ENCODE measurements around the gene SDK1.

- TF ChIP-seq ATF3 (IDR thresholded peaks at IDR 0.05) (no peak), CTCF (IDR thresholded peaks at IDR 0.05; ENCODE audit: low read depth, low read length, missing input control) (no peak), JUND (IDR thresholded peaks at IDR 0.05) (no peak), TAF1 (conservative IDR thresholded peaks at IDR 0.05) (no peak), RAD21 (IDR thresholded peaks at IDR 0.05) (no peak), MAX (IDR thresholded peaks at IDR 0.05) (no peak), YY1 (IDR thresholded peaks at IDR 0.05) (no peak), GABPA (IDR thresholded peaks at IDR 0.05 in 1 of 2, conservative IDR thresholded peaks at IDR 0.05 in 1 of 2) (no peak), REST (IDR thresholded peaks at IDR 0.05) (no peak), RXRA (IDR thresholded peaks at IDR 0.05) (no peak), FOXA1 (IDR thresholded peaks at IDR 0.05) (no peak), EGR1 (IDR thresholded peaks at IDR 0.05; ENCODE audit: low read depth in 2 of 2) (no peak), NR2F2 (IDR thresholded peaks at IDR 0.05) (no peak)
These were observed 41.2 kb upstream of the SDK1 start for GRCh38 chr7:3259711-3260400.

All from liver (tissue), 3 donors.